ENCODE results near the gene MEMO1.
"Not testable (repeated sequence)": the region's sequence is repeated elsewhere in the genome, so short reads cannot be mapped to it uniquely, and the experiment has no call there.

MEMO1 gene

DNA sequence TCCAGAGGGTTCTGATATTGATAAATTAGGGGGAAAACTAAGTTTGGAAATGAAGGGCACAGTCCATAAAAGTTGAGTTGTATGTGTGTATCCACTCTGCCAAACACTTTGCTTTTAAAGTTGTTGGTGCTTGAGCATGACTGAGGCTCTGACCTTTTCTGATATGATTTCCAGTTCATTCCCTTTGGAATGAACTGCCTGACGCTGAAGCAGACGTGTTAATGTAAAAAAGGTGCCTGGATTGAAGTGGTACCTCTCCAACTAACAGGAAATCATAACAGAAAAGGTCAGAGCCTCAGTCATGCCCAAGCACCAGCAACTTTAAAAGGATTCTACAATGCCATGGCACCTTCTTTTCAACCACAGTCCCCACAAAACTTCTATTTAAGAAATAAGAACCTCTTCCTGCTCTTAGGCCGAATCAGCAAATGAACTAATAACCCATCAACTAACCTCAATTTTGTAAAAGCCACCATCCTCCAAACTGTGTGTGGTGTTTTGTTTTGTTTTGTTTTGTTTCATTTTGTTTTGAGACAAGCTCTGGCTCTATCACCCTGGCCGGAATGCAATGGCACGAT lies 52.6 kb downstream of the MEMO1 start:
- in situ Hi-C loops (cut with MboI; ENCODE audit: low sequenced_read_pairs) = no loop called here

DNA sequence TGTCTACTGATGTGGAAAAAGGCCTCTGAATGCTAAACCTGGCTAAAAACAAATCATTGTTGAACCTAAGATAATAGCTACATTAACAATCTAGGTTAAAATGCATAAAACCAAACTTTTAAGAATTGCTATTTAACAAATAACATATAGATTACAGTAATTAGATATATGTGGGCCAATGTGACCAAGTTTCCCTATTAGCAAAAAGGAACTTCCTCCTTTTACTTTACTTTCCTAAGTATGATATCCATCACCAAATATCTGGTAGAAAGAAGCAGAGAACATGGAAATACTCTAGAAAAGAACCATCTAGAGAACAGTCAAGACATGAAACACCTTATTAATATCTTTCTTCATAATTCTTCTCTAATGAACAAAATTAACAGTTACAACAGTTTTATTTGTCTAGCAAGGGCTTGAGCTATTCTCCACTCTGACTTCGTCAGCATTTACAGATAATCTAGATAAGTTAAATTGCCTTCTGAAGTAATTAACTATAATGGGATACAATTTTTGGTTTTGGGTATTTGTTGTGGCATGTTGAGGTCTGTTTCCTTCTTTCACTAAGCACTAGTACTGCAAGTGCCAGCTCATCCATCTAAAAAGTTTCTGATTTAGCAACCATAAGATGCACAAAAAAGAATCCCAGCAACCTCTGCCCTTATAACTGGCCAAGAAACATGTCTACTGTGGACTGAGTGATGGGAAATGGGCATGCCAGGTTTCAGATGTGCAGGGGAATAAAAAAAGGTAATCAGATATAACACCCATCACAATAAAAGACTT lies 53.3 kb downstream of the MEMO1 start:
- in situ Hi-C loops (cut with MboI; ENCODE audit: low sequenced_read_pairs) = no loop called here

- in situ Hi-C loops (cut with MboI; ENCODE audit: low sequenced_read_pairs) = not testable (repeated sequence)
Measured at GRCh38 chr2:31956934-31957333, 53.9 kb downstream of the MEMO1 start.

DNA sequence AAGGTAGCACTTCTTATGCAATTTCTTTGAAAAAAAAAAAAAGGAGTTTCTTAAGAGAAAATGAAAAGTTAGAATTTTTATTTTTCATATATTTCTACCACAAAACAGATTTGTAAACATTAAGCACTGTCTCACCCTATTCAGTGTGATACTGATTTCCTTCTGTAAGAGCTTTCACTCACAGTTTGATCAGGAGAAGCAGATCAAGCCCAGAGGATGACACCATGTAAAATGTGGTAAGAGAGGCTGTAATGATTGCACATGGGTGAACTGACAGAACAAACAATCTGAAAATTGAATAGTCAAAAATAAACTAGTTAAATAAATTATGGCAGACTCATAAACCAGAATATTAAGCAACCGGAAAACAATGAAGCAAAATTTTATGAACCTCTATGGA lies 54.5 kb downstream of the MEMO1 start:
- in situ Hi-C loops (cut with MboI; ENCODE audit: low sequenced_read_pairs) = no loop called here

DNA sequence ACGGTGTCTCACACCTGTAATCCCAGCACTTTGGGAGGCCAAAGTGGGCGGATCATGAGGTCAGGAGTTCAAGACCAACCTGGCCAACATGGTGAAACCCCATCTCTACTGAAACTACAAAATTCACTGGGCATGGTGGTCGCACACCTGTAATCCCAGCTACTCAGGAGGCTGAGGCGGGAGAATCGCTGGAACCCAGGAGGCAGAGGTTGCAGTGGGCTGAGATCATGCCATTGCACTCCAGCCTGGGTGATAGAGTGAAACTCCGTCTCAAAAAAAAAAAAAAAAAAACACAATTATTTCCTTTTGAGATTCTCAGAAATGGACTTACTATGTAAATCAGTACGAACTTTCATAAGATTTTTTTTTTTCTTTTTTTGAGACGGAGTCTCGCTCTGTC lies 57.7 kb downstream of the MEMO1 start:
- in situ Hi-C loops (cut with MboI; ENCODE audit: low sequenced_read_pairs) = not testable (repeated sequence)

DNA sequence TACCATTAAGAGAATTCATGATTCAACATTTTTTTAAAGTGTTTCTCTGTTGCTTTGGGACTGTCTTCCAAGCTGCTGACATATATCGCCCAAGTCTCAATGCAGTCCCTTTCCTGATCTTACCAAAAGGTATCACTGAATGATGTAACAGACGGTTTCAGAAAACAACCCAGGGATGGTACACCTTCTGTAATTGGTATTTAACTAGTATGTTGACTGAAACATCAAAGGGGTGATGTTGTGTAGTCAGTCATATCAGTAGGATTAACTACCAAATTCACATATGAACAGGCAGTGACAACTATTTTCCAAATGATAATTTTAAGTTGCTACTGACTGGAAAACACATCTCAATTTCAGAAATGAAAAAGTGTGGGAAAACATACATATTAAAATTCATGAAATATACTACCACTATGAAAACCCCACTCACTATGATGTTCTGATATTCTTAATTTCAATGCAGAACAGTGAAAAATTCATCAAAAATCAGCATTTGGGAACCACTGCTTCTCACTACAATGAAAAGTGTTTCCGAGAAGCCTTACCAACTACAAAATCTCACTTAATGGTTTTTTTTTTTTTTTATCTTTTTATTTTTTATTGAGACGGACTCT lies 59.8 kb downstream of the MEMO1 start:
- in situ Hi-C loops (cut with MboI; ENCODE audit: low sequenced_read_pairs) = no loop called here

- in situ Hi-C loops (cut with MboI; ENCODE audit: low sequenced_read_pairs) = no loop called here
Measured at GRCh38 chr2:31947871-31948270, 62.9 kb downstream of the MEMO1 start.

GRCh38 chr2:31946838-31947237 lies 64.0 kb downstream of the MEMO1 start:
- in situ Hi-C loops (cut with MboI; ENCODE audit: low sequenced_read_pairs) = no loop called here

DNA sequence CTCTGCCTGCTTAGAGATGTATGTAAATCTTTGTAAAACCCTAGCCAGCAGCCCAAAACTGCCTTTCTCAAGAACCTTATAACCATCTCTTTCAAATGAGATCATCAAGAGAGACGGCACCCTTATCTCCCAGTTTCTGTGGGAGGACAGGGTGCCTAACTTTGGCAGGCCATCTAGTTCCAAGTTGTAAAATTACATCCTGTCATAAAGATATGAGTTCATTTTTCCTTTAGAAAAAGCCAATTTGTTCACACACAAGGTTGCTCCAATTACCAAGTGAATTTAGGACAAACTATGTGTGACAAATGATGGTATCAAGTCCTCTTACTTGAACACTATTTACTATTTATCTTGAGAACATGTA lies 65.3 kb downstream of the MEMO1 start:
- in situ Hi-C loops (cut with MboI; ENCODE audit: low sequenced_read_pairs) = no loop called here

DNA sequence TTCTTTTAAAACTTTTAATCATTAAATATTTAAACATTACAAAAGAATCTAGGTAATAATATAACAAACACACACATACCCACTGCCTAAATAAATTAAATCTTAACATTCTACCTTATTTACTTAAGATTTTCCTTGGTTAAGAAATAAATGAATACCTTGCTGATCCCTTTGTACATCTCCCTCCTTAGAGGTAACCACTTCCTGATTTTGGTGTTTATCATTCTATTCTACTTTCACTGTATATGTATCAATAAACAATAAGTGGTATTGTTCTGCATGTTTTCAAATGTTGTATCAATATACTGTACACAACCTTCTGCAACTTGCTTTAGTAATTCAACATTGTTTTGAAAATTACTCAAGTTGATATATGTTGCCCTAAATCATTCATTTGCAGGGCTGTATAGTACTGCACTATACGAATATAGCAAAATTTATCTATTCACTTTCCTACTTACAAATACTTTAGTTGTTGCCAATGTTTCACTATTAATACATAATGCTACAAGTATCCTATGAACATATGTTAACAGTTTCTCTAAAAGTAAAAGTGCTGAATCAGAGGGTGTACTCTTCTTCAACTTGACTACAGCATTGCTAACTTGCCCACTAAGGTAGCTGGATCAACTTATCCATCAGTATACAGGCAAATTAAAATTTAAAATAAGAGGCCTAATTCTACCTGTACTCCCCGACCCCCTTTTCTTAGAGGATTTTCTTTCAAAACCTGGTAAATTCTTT lies 65.8 kb downstream of the MEMO1 start:
- in situ Hi-C loops (cut with MboI; ENCODE audit: low sequenced_read_pairs) = no loop called here

DNA sequence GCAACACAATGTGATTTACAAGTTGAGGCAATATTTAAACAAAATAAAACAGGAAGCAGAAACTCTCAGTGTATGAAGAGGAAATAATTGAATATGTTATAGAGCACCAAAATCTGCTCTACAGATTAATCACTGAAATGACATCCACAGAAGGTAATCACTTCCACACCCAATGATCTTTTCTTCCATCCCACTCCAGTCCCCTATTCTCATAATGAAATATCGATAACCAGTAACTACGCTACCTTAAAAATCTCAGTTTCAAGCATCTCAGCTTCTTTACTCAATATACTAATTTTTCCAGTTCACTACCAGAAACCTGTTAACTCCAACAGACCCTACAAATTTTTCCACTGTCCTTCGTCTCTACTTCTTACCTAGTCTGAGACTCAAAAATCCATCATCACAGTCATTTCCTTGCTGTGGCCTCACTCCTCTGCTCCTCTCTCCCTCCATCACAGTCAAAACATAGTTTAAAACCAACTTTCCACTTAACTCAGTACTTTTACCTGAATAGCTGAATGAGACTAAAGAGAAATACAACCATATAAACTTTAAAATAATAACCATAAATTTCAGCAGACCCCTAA lies 67.1 kb downstream of the MEMO1 start:
- in situ Hi-C loops (cut with MboI; ENCODE audit: low sequenced_read_pairs) = no loop called here

DNA sequence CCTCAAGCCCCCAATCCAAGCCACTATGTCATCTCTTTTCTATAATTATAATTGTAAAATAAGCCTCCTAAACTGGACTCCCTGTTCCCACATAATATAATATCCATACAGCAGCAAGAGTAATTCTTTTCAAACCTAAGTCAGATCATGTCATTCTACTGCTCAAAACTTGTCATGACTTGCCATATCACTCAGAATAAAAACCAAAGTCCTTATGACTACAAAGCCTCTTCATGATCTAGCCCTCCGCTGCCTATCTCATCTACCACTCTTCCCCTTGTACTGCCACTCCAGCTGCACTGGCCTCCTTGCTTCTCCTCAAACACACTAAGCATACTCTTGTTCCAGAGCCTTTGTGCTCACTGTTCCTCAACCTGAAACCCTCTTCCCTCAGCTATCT lies 69.9 kb downstream of the MEMO1 start:
- in situ Hi-C loops (cut with MboI; ENCODE audit: low sequenced_read_pairs) = no loop called here

DNA sequence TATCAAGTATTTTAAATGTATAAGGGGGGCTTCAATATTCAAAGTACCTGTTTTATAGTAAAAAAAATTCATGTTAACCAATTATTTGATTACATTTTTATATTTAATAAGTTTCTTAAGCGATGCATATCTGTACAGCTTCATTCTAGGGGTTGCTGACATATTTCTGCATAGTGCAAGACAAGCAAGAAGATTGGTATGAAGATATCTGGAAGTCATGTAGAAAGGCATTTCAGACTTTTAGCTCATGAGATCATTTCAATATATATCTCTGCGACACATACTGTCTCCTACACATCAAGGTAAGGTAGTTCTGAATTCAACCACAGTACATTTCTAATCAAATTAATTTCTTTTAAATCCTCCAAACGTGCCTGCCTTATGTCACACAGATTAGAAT lies 73.1 kb downstream of the MEMO1 start:
- in situ Hi-C loops (cut with MboI; ENCODE audit: low sequenced_read_pairs) = no loop called here

- in situ Hi-C loops (cut with MboI; ENCODE audit: low sequenced_read_pairs) = no loop called here
Measured at GRCh38 chr2:31935370-31935769, 75.4 kb downstream of the MEMO1 start.

GRCh38 chr2:31933066-31933465 lies 77.7 kb downstream of the MEMO1 start:
- in situ Hi-C loops (cut with MboI; ENCODE audit: low sequenced_read_pairs) = no loop called here

DNA sequence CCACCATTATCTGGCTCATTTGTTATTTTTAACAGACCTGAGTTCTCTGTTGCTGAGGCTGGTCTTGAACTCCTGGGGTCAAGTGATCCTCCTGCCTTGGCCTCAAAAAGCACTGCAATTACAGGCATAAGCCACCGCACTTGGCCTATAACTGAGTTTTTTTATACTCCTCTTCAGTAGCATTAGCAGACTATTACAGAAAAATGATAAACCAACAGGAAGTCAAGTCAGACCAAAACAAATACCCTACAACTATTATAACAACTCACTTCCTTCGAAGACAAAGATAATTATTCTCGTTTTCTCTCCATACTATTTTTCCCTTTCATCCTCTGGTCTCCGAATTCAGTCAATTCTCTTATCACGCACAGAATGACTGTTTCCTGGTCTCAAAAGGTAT lies 78.2 kb downstream of the MEMO1 start:
- in situ Hi-C loops (cut with MboI; ENCODE audit: low sequenced_read_pairs) = no loop called here

DNA sequence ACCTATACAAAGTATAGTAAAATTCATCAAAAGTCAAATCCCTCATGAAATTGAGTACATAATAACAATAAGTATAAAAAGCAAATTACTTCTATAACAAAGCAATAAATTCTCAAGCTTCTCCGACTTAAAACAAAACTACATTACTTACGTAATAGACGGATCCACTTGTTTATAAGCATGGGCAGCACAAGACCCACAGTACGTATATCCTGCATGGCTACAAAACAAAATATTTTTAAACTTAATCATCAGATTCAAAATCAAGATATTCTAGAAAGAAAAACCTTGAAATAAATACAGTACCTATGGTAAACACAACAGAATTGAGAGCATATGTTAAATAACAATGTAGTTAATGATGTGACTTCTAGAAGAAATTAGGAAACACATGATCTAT lies 78.9 kb downstream of the MEMO1 start:
- in situ Hi-C loops (cut with MboI; ENCODE audit: low sequenced_read_pairs) = no loop called here

- in situ Hi-C loops (cut with MboI; ENCODE audit: low sequenced_read_pairs) = no loop called here
Measured at GRCh38 chr2:31925517-31925916, 85.3 kb downstream of the MEMO1 start.

DNA sequence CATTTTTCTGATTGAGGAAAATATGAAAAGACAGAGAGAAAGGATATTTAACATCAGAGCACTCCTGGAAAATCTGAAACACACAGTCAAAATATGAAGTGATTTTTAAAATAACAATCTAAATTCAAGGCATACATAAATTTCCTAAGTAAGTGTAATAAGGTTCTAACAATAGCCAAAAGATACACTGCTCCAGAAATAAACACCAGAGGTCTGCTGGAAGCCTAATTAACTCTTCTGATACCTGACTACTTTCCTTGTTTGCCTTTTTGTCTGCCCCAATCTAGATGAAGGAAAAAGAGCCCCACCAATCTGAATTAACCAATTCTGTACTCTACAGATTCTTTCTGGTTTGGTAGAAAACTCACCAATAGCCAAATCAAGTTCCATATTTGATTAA lies 87.1 kb downstream of the MEMO1 start:
- in situ Hi-C loops (cut with MboI; ENCODE audit: low sequenced_read_pairs) = no loop called here

- in situ Hi-C loops (cut with MboI; ENCODE audit: low sequenced_read_pairs) = no loop called here
Measured at GRCh38 chr2:31922542-31923408, 88.0 kb downstream of the MEMO1 start.

Data from HL-60/S4 treated with phorbol 12-myristate 13-acetate at 8.2 ng/mL for 4 days and 3 days (cell line).